HG03280 (cell line): ENCODE measurements around the gene CLDN25.

Experiments
- ATAC-seq: cut with Tn5 transposase; IDR thresholded peaks from one replicate; pipeline ENCODE4 v1.9.1; 2021; ENCODE audit warnings: mild to moderate bottlenecking, moderate library complexity; ENCODE audit not compliant: unreplicated experiment

The CLDN25 gene

GRCh38 chr11:113806406-113806805 lies 26.8 kb downstream of the CLDN25 start:
- ATAC-seq, result no peak

GRCh38 chr11:113808931-113809330 lies 29.3 kb downstream of the CLDN25 start:
- no peak for ATAC-seq

- no peak for ATAC-seq
These were observed 34.6 kb downstream of the CLDN25 start for GRCh38 chr11:113814181-113814580.

GRCh38 chr11:113817162-113817561 lies 37.6 kb downstream of the CLDN25 start:
- ATAC-seq, result no peak

GRCh38 chr11:113817626-113818025 lies 38.0 kb downstream of the CLDN25 start:
- ATAC-seq, result no peak

GRCh38 chr11:113818426-113818825 lies 38.8 kb downstream of the CLDN25 start:
- no peak for ATAC-seq

- no peak for ATAC-seq
These were observed 47.9 kb downstream of the CLDN25 start for GRCh38 chr11:113827477-113827876.

GRCh38 chr11:113828191-113828590 lies 48.6 kb downstream of the CLDN25 start:
- no peak for ATAC-seq

- ATAC-seq, result no peak
These were observed 50.2 kb downstream of the CLDN25 start for GRCh38 chr11:113829751-113830150.
